Raji (cell line): ENCODE measurements around the gene HOGA1.

Source experiments
- POLR2A ChIP-seq: IDR thresholded peaks from 2 replicates; pipeline ENCODE4 v1.6.1; 2011; ENCODE audit warnings: low read depth, low read length, control low read depth; ENCODE audit not compliant: insufficient read depth

The HOGA1 gene

DNA sequence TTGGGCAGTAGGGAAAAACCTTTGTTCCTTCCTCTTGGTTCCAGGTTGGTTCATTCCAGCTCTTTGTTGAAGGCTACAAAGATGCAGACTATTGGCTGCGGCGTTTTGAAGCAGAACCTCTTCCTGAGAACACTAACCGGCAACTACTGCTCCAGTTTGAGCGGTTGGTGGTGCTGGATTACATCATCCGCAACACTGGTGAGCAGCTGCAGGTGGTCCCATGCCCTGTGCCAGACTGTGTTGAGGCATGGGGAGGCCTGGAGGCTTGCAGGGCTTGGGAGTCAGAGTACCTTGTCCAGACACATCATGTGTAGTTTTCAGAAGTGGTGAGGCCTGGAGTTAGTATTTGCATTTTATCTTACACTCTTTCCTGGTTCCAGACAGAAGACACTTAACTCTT lies 72.6 kb downstream of the HOGA1 start:
- TF ChIP-seq POLR2A = no peak

DNA sequence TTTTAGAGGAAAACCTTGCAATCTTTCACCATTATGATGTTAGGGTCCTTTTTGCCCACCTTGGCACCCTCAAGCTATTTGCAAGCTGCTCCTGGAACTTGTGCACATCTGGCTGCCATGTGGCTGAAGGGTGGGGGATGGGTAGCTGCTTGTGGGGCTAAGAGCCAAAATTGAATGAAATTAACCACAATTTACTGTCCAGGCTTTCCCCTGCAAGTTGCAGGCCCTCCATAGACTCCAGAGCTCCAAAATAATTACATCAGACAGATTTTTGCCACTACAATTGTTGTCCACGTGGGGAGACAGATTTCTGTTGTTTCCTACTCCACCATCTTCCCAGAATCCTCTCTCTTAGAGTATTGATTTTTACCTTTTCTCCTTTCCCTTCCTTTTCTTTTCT lies 75.4 kb downstream of the HOGA1 start:
- no peak for TF ChIP-seq POLR2A
